Smooth muscle cell (in vitro differentiated cells): ENCODE measurements around the gene NDUFB10. TPM values are rescaled to one million over a fixed set of nuclear protein-coding genes. Genes with fewer than 3 reads are reported as not detected.
"Not testable (repeated sequence)": the region's sequence is repeated elsewhere in the genome, so short reads cannot be mapped to it uniquely, and the experiment has no call there.

ENCODE experiments used
- DNase-seq: peaks from one replicate; lab custom pipeline; 2025; ENCODE audit not compliant: unreplicated experiment; lab: John Stamatoyannopoulos, UW
- H2AFZ ChIP-seq: fragments of 200-600 bp; sonication (generic); 2 replicates; pipeline ENCODE4 v1.6.0; 2016; ENCODE audit warnings: antibody characterized with exemption, low read depth, mild to moderate bottlenecking
- H3F3A ChIP-seq: fragments of 200-600 bp; sonication (generic); 2 replicates; pipeline ENCODE4 v1.6.0; 2017; ENCODE audit warnings: antibody characterized with exemption, low read depth
- H3K27ac ChIP-seq: fragments of 200-600 bp; sonication (generic); 2 replicates; pipeline ENCODE4 v1.5.1; 2016; ENCODE audit warnings: low read depth, mild to moderate bottlenecking
- H3K27me3 ChIP-seq: fragments of 200-600 bp; sonication (generic); 2 replicates; pipeline ENCODE4 v1.6.1; 2016; ENCODE audit warnings: low read depth, mild to moderate bottlenecking
- H3K36me3 ChIP-seq: fragments of 200-600 bp; sonication (generic); 2 replicates; pipeline ENCODE4 v1.5.1; 2016; ENCODE audit warnings: low read depth
- H3K4me1 ChIP-seq: fragments of 200-600 bp; sonication (generic); 2 replicates; pipeline ENCODE4 v1.5.1; 2016; ENCODE audit warnings: low read depth
- H3K4me2 ChIP-seq: fragments of 200-600 bp; sonication (generic); 2 replicates; pipeline ENCODE4 v1.6.0; 2016; ENCODE audit warnings: mild to moderate bottlenecking
- H3K4me3 ChIP-seq: fragments of 200-600 bp; sonication (generic); 2 replicates; pipeline ENCODE4 v1.5.1; 2016; ENCODE audit warnings: mild to moderate bottlenecking
- H3K79me2 ChIP-seq: fragments of 200-600 bp; sonication (generic); 2 replicates; pipeline ENCODE4 v1.6.0; 2016; ENCODE audit warnings: low read depth, mild to moderate bottlenecking
- H3K9ac ChIP-seq: fragments of 200-600 bp; sonication (generic); 2 replicates; pipeline ENCODE4 v1.6.0; 2016; ENCODE audit warnings: low read depth
- H3K9me3 ChIP-seq: fragments of 200-600 bp; sonication (generic); replicated peaks from 2 replicates; pipeline ENCODE4 v1.5.1; 2016; ENCODE audit warnings: low read depth
- H4K20me1 ChIP-seq: fragments of 200-600 bp; sonication (generic); 2 replicates; pipeline ENCODE4 v1.6.0; 2016; ENCODE audit warnings: low read depth
- WGBS: methylation state at CpG from one replicate; pipeline ENCODE4 v1.1.7; 2016; ENCODE audit warnings: low lambda C conversion rate; 5-methylcytosine and 5-hydroxymethylcytosine counted together
- polyA plus RNA-seq: library from polyadenylated mRNA; unstranded; fragments of >200 nt; fragmentation: Nextera tagmentation; extraction: Ambion mirVana; gene quantifications from 2 replicates; pipeline ENCODE4 v1.2.1, GENCODE V29; 2016
- total RNA-seq: library from RNA; depleted of rRNA; stranded (reverse); fragments of >200 nt; gene quantifications from 2 replicates; pipeline ENCODE4 v1.2.3, GENCODE V29; 2014
- TF ChIP-seq, protein P1 (sequence below): fragments of 200-600 bp; sonication (generic); IDR thresholded peaks from 2 replicates; pipeline ENCODE4 v1.5.1; 2017; ENCODE audit warnings: borderline replicate concordance, mild to moderate bottlenecking, antibody characterized with exemption; ENCODE audit not compliant: insufficient read depth, poor library complexity, severe bottlenecking

The NDUFB10 gene
- total and polyA plus RNA-seq, 2 experiments from 2014 or later: 176 to 295 TPM

DNA sequence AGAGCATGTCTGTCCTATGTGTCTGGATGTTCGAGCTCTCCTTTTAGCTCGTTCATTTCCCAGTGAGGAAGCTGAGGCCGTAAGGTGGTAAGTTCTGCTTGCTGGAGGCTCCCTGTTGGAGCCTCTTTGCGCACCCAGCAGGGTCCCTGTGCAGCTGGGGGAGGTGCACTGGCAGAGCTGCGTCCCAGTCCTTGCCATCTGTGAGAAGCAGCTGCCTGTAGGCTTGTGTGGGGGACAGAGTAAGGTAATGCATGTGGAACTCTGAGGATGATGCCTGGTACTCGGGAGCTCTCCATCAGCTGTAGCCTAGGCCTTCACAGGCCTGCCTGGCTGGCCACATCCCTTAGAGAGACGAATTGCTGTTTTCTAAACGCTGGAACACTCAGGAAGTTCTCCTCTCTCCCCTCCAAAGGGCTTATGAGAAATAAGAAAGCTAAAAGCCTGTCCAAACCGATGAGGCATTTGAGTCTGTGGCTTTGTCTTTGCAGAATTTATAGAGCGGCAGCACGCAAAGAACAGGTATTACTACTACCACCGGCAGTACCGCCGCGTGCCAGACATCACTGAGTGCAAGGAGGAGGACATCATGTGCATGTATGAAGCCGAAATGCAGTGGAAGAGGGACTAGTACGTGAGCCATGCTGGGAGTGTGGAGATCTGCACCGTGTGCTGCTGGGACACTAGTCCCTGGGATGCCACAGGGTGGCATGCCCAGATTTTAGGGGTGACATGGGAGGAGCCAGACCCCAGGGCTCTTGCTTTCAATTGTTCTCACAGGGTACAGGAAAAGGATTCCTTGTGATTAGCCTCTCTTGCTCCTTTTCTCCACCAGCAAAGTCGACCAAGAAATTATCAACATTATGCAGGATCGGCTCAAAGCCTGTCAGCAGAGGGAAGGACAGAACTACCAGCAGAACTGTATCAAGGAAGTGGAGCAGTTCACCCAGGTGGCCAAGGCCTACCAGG, 1.6 kb downstream of the NDUFB10 start:
- Histone ChIP-seq H3K79me2 (peaks cover 43% of the 10 kb centered on the region), H3K9me3 (no peaks in the 10 kb centered on the region), H3K27ac (peak overlapping the region; percentile 38), H3F3A (peaks cover 30% of the 10 kb centered on the region), H4K20me1 (peaks cover 38% of the 10 kb centered on the region), H3K4me2 (peak overlapping the region; percentile 99), H3K9ac (no peak overlapping the region), H3K4me1 (peaks cover 22% of the 10 kb centered on the region), H3K36me3 (no peaks in the 10 kb centered on the region), H3K4me3 (peak overlapping the region; percentile 86), H2AFZ (no peak overlapping the region), H3K27me3 (no peaks in the 10 kb centered on the region)
- DNase-seq: no peak
- WGBS: 50% methylated on average over 20 of the region's 20 CpGs
- TF ChIP-seq, protein P1, sequence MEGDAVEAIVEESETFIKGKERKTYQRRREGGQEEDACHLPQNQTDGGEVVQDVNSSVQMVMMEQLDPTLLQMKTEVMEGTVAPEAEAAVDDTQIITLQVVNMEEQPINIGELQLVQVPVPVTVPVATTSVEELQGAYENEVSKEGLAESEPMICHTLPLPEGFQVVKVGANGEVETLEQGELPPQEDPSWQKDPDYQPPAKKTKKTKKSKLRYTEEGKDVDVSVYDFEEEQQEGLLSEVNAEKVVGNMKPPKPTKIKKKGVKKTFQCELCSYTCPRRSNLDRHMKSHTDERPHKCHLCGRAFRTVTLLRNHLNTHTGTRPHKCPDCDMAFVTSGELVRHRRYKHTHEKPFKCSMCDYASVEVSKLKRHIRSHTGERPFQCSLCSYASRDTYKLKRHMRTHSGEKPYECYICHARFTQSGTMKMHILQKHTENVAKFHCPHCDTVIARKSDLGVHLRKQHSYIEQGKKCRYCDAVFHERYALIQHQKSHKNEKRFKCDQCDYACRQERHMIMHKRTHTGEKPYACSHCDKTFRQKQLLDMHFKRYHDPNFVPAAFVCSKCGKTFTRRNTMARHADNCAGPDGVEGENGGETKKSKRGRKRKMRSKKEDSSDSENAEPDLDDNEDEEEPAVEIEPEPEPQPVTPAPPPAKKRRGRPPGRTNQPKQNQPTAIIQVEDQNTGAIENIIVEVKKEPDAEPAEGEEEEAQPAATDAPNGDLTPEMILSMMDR: no peak

DNA sequence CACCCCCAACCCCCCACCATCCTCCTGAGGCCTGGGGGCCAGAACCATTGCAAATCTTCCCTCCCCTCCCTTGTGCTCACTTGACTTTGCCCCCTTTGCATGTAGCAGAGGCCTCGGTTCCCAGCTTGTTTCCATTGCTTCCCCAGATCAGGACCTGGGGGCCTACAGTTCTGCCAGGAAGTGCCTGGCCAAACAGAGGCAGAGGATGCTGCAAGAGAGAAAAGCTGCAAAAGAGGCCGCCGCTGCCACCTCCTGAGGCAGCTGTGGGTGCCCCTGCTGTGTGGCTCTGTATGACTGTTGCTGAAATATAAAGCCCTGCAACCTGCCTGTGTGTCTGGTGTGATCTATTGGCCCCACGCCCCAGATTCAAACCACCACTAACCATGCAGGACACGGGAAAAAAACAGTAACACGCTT, 2.3 kb downstream of the NDUFB10 start:
- Histone ChIP-seq H3K9me3 (no peaks in the 10 kb centered on the region), H2AFZ (no peak overlapping the region), H3K4me2 (no peak overlapping the region), H3K9ac (no peak overlapping the region), H4K20me1 (peaks cover 38% of the 10 kb centered on the region), H3K27ac (no peak overlapping the region), H3K27me3 (no peaks in the 10 kb centered on the region), H3K36me3 (no peaks in the 10 kb centered on the region), H3K79me2 (peaks cover 48% of the 10 kb centered on the region), H3F3A (peaks cover 30% of the 10 kb centered on the region), H3K4me1 (peaks cover 25% of the 10 kb centered on the region), H3K4me3 (no peak overlapping the region)
- WGBS: 76% methylated on average over 6 of the region's 6 CpGs
- TF ChIP-seq, protein P1: no peak
- DNase-seq: no peak

DNA sequence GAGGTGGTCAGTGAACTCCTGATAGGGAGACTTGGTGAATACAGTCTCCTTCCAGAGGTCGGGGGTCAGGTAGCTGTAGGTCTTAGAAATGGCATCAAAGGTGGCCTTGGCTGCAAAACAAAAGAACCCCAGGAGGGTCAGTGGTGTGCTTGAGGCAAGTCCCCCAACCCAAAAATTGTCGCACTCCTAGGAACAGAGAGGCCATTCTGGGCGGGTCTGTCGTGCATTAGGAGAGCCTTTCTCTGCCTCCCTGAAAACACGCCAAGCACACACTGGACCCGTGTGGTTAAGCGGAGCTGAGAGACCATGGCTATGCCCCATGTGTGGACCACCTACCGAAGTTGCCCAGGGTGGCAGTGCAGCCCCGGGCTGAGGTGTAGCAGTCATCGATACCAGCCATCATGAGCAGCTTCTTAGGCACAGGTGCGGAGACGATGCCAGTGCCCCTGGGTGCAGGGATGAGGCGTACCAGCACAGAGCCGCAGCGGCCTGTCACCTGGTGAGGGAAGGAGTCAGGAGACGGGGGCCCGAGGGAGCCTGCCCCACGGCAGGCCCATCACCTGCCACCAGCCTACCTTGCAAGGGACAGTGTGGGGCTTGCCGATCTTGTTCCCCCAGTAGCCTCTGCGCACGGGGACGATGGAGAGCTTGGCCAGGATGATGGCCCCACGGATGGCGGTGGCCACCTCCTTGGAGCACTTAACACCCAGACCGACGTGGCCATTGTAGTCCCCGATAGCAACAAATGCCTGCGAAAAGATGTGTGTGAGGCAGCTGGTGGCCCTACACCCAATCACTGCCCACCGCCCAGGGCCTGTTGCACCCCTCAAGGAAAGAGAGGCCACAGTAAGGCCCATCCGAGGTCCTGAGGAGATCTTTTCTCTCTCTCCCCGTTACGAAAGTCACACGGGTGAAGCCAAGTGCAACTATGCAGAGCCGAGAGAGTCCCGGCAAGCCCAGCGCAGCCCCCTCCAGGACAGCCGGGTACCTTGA, 3.1 kb downstream of the NDUFB10 start:
- WGBS: 88% methylated on average over 37 of the region's 37 CpGs
- peaks cover 48% of the 10 kb centered on the region for H3K79me2 ChIP-seq
- H3K36me3 ChIP-seq, H3K27me3 ChIP-seq, H3K9me3 ChIP-seq, H2AFZ ChIP-seq, DNase-seq: not testable (repeated sequence)
- H4K20me1 ChIP-seq: peaks cover 38% of the 10 kb centered on the region
- H3K4me3 ChIP-seq: peak overlapping the region; percentile 79
- H3K4me1 ChIP-seq: peaks cover 25% of the 10 kb centered on the region
- H3K4me2 ChIP-seq: peak overlapping the region; percentile 83
- H3F3A ChIP-seq: peaks cover 30% of the 10 kb centered on the region
- peak overlapping the region; percentile 95 for H3K9ac ChIP-seq
- peak overlapping the region; percentile 95 for H3K27ac ChIP-seq
